Activated CD8-positive, alpha-beta memory T cell treated with anti-CD3 and anti-CD28 coated beads, Interleukin-2, amount 10 ng/mL, durations not matched to agents 7 days and 5 days (primary cell): ENCODE results near the gene SLC25A41. TPM values are rescaled to one million over a fixed set of nuclear protein-coding genes. Genes with fewer than 3 reads are reported as not detected.
A peak's percentile ranks its signal among the peaks of the same experiment; 100 is the strongest.

Source experiments
- ATAC-seq: fragments of 150-1000 bp; cut with Tn5 transposase; one replicate; pipeline ENCODE4 v1.10.0; 2021; ENCODE audit warnings: moderate library complexity
- CTCF ChIA-PET: fragments of 350-600 bp; sonication (Branson Sonifier 250); formaldehyde crosslinking; loops from one replicate; lab custom pipeline; 2021; ENCODE audit warnings: antibody characterized with exemption; lab: Charles Lee
- DNase-seq: peaks from one replicate; pipeline ENCODE4 v3.0.0-alpha.2; 2020
- H3K27ac Mint-ChIP-seq: one replicate; pipeline ENCODE4 v1.8.0; 2021; ENCODE audit warnings: mild to moderate bottlenecking, mixed read lengths
- H3K27me3 Mint-ChIP-seq: one replicate; pipeline ENCODE4 v1.8.0; 2021; ENCODE audit warnings: mixed read lengths
- H3K36me3 Mint-ChIP-seq: one replicate; pipeline ENCODE4 v1.8.0; 2021; ENCODE audit warnings: mild to moderate bottlenecking, mixed read lengths
- H3K4me1 Mint-ChIP-seq: one replicate; pipeline ENCODE4 v1.8.0; 2021; ENCODE audit warnings: mixed read lengths
- H3K4me3 Mint-ChIP-seq: one replicate; pipeline ENCODE4 v1.8.0; 2021; ENCODE audit warnings: mild to moderate bottlenecking, moderate library complexity, mixed read lengths
- H3K9me3 Mint-ChIP-seq: one replicate; pipeline ENCODE4 v1.8.0; 2022; ENCODE audit warnings: low read depth, mixed read lengths
- microRNA-seq: library from miRNA; unstranded; fragments of <30 nt; microRNA quantifications from one replicate; pipeline ENCODE4 v1.2.0, GENCODE V29; 2022
- total RNA-seq, 2 experiments: library from RNA; stranded (reverse); gene quantifications; one replicate each; pipeline ENCODE4 v1.2.3, GENCODE V29; 2021

Gene SLC25A41
- total RNA-seq, 2 experiments from 2014 or later: 0.44 to 0.52 TPM

DNA sequence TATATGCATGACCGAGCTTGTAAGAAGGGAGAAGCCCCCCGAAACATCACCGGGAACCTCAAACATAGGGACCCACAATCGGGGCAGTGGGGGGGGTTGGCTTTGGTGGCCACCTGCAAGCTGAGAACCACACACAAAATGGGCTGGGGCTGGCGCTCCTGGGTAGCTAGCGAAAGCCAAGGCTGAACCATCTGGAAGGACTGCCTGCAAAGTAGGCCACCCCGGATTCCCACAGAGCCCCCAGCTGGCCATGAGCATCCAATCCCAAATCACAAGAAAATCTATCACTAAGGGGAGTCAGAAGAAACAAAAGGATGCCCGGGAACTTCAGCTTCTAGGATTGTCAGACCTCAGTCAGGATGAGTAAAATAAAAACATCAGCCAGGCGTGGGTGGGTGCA, 55.1 kb downstream of the SLC25A41 start:
- DNase-seq (no peak), ATAC-seq (no peak)
- Mint-ChIP-seq H3K9me3 (no peaks in the 10 kb centered on the region), H3K36me3 (peaks cover 31% of the 10 kb centered on the region), H3K27me3 (no peaks in the 10 kb centered on the region), H3K4me1 (peaks cover 6% of the 10 kb centered on the region), H3K27ac (no peak overlapping the region), H3K4me3 (no peak overlapping the region)
- CTCF ChIA-PET: no interaction called here

DNA sequence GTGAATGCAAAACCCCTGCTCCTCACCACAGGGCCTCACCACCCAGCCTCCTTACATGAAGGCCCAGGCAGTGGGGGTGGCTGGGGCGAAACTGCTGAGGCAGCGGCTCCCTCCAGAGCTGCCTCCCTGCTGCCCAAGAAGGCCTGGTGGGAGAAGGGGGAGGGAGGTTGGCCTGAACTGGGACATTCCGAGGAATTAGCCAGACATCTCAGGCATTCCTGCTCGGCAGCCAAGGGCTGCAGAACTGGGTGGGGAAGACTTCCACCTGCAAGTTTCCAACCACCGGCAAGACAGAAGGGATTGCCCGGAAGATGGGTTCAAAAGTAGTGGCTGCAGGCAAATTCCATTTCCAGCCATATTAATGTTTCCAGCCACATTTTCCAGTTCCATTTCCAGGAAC, 55.5 kb downstream of the SLC25A41 start:
- H3K4me1 Mint-ChIP-seq: peaks cover 8% of the 10 kb centered on the region
- CTCF ChIA-PET: no interaction called here
- ATAC-seq: no peak
- H3K9me3 Mint-ChIP-seq: no peaks in the 10 kb centered on the region
- no peak for DNase-seq
- no peak overlapping the region for H3K27ac Mint-ChIP-seq
- H3K4me3 Mint-ChIP-seq: no peak overlapping the region
- H3K36me3 Mint-ChIP-seq: peaks cover 27% of the 10 kb centered on the region
- no peaks in the 10 kb centered on the region for H3K27me3 Mint-ChIP-seq

DNA sequence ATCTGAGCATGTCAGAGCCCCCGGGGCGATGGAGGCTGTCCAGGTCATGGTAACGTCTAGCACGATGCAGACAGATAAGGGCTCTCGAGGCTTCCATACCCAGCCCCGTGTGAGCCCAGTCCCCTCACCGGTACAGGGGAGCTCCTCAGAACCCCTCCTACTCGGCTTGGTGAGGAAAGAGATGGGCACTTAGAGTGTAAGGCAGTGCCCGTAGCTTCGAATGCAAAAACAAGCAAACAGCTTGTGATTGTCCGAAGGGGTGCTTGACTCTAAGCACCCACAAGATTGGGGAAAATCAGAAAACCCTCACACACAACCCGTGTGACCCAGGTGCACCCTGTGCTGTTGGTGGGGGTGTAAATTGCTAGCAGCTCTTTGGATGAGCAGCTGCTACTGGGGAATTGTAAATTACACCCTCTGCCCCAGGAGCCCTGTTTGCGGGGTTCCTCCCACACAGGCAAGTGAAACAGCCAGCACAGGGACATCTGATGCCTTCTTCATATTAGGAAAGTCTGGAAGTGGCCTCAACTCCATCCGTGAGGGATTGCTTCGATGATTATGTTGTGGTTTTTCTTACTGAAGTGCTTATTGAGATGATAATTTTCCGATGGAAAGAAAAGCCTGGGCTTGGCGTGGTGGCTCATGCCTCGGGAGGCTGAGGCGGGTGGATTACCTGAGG, 56.9 kb downstream of the SLC25A41 start:
- CTCF ChIA-PET: no interaction called here
- Mint-ChIP-seq H3K4me3 (no peak overlapping the region), H3K4me1 (peaks cover 12% of the 10 kb centered on the region), H3K27me3 (no peaks in the 10 kb centered on the region), H3K27ac (no peak overlapping the region), H3K9me3 (no peaks in the 10 kb centered on the region), H3K36me3 (peaks cover 19% of the 10 kb centered on the region)
- DNase-seq (no peak), ATAC-seq (no peak)

Small RNA genes within 50 kb of the gene (microRNA-seq; reads per million reads assigned to microRNA genes)
- gene MIR3940: 19.2 reads per million, percentile 42 among the genes with 10 or more reads in this experiment
- gene MIR6790: not detected
- gene MIR6885: not detected

Other genes with a start within 250 kb of the SLC25A41 start
- 10 to 100 TPM; 40.5 to 47.1 TPM for gene MLLT1, start 153.8 kb downstream of the SLC25A41 start, total RNA-seq
- gene ACER1, start 100.2 kb downstream of the SLC25A41 start, total RNA-seq: under 1 TPM in 1 of 2 experiments, not detected in 1; 0.26 TPM
- gene CLPP, start 72.2 kb downstream of the SLC25A41 start, total RNA-seq: 100 to 1,000 TPM; 141 to 145 TPM
- 10 to 100 TPM; 31.9 to 45.8 TPM for gene ALKBH7, start 61.0 kb downstream of the SLC25A41 start, total RNA-seq
- 1 to 10 TPM; 1.8 to 2.6 TPM for gene PSPN, start 57.8 kb downstream of the SLC25A41 start, total RNA-seq
- 10 to 100 TPM; 64.7 to 77.4 TPM for gene GTF2F1, start 40.6 kb downstream of the SLC25A41 start, total RNA-seq
- 100 to 1,000 TPM; 341 to 364 TPM for gene KHSRP, start 9.0 kb downstream of the SLC25A41 start, total RNA-seq
- gene SLC25A23, start 26.0 kb upstream of the SLC25A41 start, total RNA-seq: 10 to 100 TPM; 25.2 to 27.9 TPM
- under 1 TPM; 0.45 to 0.55 TPM for gene CRB3, start 30.5 kb upstream of the SLC25A41 start, total RNA-seq
- 100 to 1,000 TPM; 100 to 113 TPM for gene DENND1C, start 48.0 kb upstream of the SLC25A41 start, total RNA-seq
- gene TUBB4A, start 68.5 kb upstream of the SLC25A41 start, total RNA-seq: 1 to 10 TPM; 7.5 to 8.1 TPM
- gene TNFSF9, start 97.3 kb upstream of the SLC25A41 start, total RNA-seq: 10 to 100 TPM in 1 of 2 experiments, 1 to 10 TPM in 1; 4.7 to 18.5 TPM
- gene CD70, start 157.4 kb upstream of the SLC25A41 start, total RNA-seq: 100 to 1,000 TPM in 1 of 2 experiments, 10 to 100 TPM in 1; 74.3 to 184 TPM
- gene TNFSF14, start 236.4 kb upstream of the SLC25A41 start, total RNA-seq: 10 to 100 TPM; 31.1 to 55.9 TPM